HL-60 (cell line): ENCODE data around the gene LUZP1.

Experiments used
- DNase-seq, 2 experiments: peaks; one replicate each; pipeline ENCODE4 v3.0.0-alpha.2; 2010 to 2020; ENCODE audit warnings: low read depth in 1 of 2, low spot score in 1 of 2
- H3K27ac ChIP-seq: fragments of 250-450 bp; sonication (Bioruptor Pico); replicated peaks from 2 replicates; pipeline ENCODE4 v1.5.1; 2020; ENCODE audit warnings: mild to moderate bottlenecking, moderate library complexity
- H3K27me3 ChIP-seq: fragments of 250-450 bp; sonication (Bioruptor Pico); 2 replicates; pipeline ENCODE4 v1.5.1; 2021; ENCODE audit warnings: mild to moderate bottlenecking, moderate library complexity; ENCODE audit not compliant: insufficient read depth, poor library complexity, severe bottlenecking
- H3K4me3 ChIP-seq: replicated peaks from 2 replicates; pipeline ENCODE4 v1.5.1; 2011; ENCODE audit warnings: mild to moderate bottlenecking, control low read depth, low read length; ENCODE audit not compliant: insufficient read depth
- CTCF ChIP-seq: IDR thresholded peaks from one replicate; pipeline ENCODE4 v1.5.1; 2011; ENCODE audit warnings: low read length, control low read depth, inconsistent platforms; ENCODE audit not compliant: insufficient read depth
- GABPA ChIP-seq: IDR thresholded peaks from 2 replicates; pipeline ENCODE4 v1.6.1; 2012; ENCODE audit warnings: low read depth
- POLR2AphosphoS5 ChIP-seq: IDR thresholded peaks from 2 replicates; pipeline ENCODE4 v1.6.1; 2012; ENCODE audit warnings: low read depth
- REST ChIP-seq: IDR thresholded peaks from 2 replicates; pipeline ENCODE4 v1.6.1; 2012; ENCODE audit warnings: low read depth; ENCODE audit not compliant: insufficient replicate concordance
- SPI1 ChIP-seq: IDR thresholded peaks from 2 replicates; pipeline ENCODE4 v1.6.1; 2012; ENCODE audit warnings: low read depth, mild to moderate bottlenecking, borderline replicate concordance

Gene LUZP1

DNA sequence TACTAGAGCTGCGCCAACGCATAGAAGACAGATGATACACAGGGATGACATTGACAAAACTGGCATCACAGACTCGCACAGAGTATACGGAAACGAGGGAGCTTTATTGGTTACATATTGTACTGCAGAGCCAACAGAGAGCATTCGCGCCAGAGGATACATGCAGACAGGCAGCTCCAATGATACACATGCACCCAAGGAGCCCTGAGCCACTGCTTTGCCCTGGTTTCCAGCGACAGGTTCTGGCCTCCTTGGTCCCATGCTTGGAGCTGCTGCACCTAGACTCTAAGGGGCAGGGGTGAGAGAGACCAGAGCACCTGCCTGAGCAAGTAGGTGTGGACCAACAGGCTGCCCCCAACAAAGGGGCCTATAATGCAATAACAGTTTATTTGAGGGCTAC lies 83.8 kb downstream of the LUZP1 start:
- H3K27ac ChIP-seq = no peak overlapping the region
- H3K4me3 ChIP-seq = no peak overlapping the region
- TF ChIP-seq SPI1 (no peak), POLR2AphosphoS5 (no peak; the same call in 1 of the 2 replicates), GABPA (no peak)
- DNase-seq = no peak
- H3K27me3 ChIP-seq = no peaks in the 10 kb centered on the region

GRCh38 chr1:23083714-23084480 lies 84.8 kb downstream of the LUZP1 start:
- TF ChIP-seq CTCF (no peak), GABPA (no peak)
- Histone ChIP-seq H3K4me3 (no peak overlapping the region), H3K27ac (no peak overlapping the region), H3K27me3 (no peaks in the 10 kb centered on the region)
- no peak for DNase-seq

DNA sequence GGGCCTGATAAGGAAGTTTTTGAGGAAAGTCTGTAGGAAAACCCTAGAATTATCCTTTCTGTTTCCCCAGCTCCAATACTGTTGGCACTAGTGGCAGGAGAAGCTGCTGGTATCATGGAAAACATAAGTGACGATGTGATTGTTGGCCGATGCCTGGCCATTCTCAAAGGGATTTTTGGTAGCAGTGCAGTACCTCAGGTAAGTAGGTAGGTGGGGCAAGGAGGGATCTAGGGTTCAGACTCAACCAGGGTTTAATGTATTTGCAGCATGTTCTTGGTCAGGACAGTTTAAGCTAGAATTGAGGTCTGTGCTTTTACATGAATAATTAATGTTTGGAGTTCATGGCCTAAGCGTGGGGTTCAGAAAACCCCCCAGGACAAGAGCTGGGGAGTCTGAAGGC lies 87.3 kb downstream of the LUZP1 start:
- DNase-seq = no peak
- no peak for TF ChIP-seq CTCF
- no peak for TF ChIP-seq POLR2AphosphoS5
- TF ChIP-seq SPI1 = no peak
- no peak for TF ChIP-seq GABPA
- TF ChIP-seq REST = no peak
- Histone ChIP-seq H3K4me3 (no peak overlapping the region), H3K27me3 (no peaks in the 10 kb centered on the region), H3K27ac (no peak overlapping the region)

- Histone ChIP-seq H3K27ac (no peak overlapping the region), H3K27me3 (no peaks in the 10 kb centered on the region), H3K4me3 (no peak overlapping the region)
- DNase-seq = no peak
- no peak for TF ChIP-seq POLR2AphosphoS5
- no peak for TF ChIP-seq GABPA
- TF ChIP-seq SPI1 = no peak
- no peak for TF ChIP-seq CTCF
- no peak for TF ChIP-seq REST
These were observed 87.8 kb downstream of the LUZP1 start for GRCh38 chr1:23080885-23081284.
